HepG2 (cell line): ENCODE data around the gene RFX7. TPM values are rescaled to one million over a fixed set of nuclear protein-coding genes. Genes with fewer than 3 reads are reported as not detected.

Source experiments
- GABPA ChIP-seq, 2 experiments: IDR thresholded peaks; 2 replicates each; pipeline ENCODE4 v1.6.1; 2011 to 2016; ENCODE audit warnings: low read depth in 2 of 2, low read length in 1 of 2, missing biosample characterization in 1 of 2, missing genetic modification characterization in 1 of 2
- RCOR2 ChIP-seq: IDR thresholded peaks from 2 replicates; pipeline ENCODE4 v1.6.1; 2016; ENCODE audit warnings: missing biosample characterization, missing genetic modification reagents
- SNRNP70 ChIP-seq: fragments of 200-400 bp; formaldehyde crosslinking; IDR thresholded peaks from 2 replicates; pipeline ENCODE4 v1.6.1; 2017; ENCODE audit warnings: mild to moderate bottlenecking, low read depth, low read length, moderate library complexity
- SRY ChIP-seq: sonication (generic); formaldehyde crosslinking; IDR thresholded peaks from 2 replicates; pipeline ENCODE4 v1.8.0; 2022; ENCODE audit warnings: mild to moderate bottlenecking, missing genetic modification reagents
- ZNF674 ChIP-seq: sonication (generic); formaldehyde crosslinking; IDR thresholded peaks from 2 replicates; pipeline ENCODE4 v1.5.0; 2020; ENCODE audit warnings: low read depth, mild to moderate bottlenecking, missing genetic modification reagents
- polyA plus RNA-seq, 8 experiments: library from polyadenylated mRNA; depleted of rRNA in 3 of 8; stranded (reverse) in 7 of 8; unstranded in 1 of 8; fragments of >200 nt; fragmentation: Illumina TruSeq in 4 of 8; extraction: Trizol in 4 of 8; gene quantifications; 2 replicates each; pipeline versions ENCODE4 v1.2.1 to v1.2.3, GENCODE V29; 2011 to 2016; ENCODE audit warnings: low read depth in 4 of 8, missing spikeins in 1 of 8, mixed read lengths in 1 of 8; ENCODE audit not compliant: insufficient read depth in 1 of 8
- total RNA-seq, 5 experiments: library from RNA; depleted of rRNA; stranded (reverse); fragments of >200 nt; fragmentation: Illumina TruSeq; extraction: Trizol; gene quantifications; 2 replicates each; pipeline ENCODE4 v1.2.3, GENCODE V29; 2016; ENCODE audit warnings: low read depth in 1 of 5
- TF ChIP-seq, protein P1 (sequence below): sonication (generic); formaldehyde crosslinking; IDR thresholded peaks from 2 replicates; pipeline ENCODE4 v1.4.0; 2020; ENCODE audit warnings: missing genetic modification reagents, borderline replicate concordance
- TF ChIP-seq, protein P2 (sequence below): sonication (generic); formaldehyde crosslinking; IDR thresholded peaks from 2 replicates; pipeline ENCODE4 v1.4.0; 2020; ENCODE audit warnings: mild to moderate bottlenecking, low read depth, missing genetic modification reagents
- TF ChIP-seq, protein P3 (sequence below): sonication (generic); formaldehyde crosslinking; IDR thresholded peaks from 2 replicates; pipeline ENCODE4 v1.9.0; 2021; ENCODE audit warnings: missing genetic modification reagents, borderline replicate concordance
- TF ChIP-seq, protein P4 (sequence below): sonication (generic); formaldehyde crosslinking; IDR thresholded peaks from 2 replicates; pipeline ENCODE4 v1.8.0; 2022; ENCODE audit warnings: missing genetic modification reagents, mild to moderate bottlenecking, moderate library complexity, borderline replicate concordance

Gene RFX7
- total and polyA plus RNA-seq, 2 of the 13 experiments (the other 11 are each of a cell fraction or from before 2014, with no cell fraction given), result 8.5 to 10.4 TPM

DNA sequence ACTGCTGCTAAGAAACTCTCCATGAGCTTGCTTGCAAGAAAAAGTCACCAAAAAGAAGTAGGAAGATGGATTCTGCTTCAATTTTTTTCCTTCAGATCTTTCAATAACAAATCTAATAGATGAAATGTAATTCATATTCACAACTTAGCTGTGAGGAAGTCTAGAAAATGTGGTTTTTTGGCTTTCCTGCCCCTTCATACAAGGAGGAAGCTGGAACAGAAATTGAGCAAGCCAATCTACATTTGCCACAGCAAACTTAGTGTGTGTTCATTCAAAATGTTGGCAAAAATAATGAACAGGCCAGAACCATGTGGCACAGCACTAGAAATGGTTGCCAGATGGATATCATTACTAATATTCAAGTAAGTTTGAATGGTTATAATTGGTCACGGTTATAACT lies 157.1 kb downstream of the RFX7 start (continued):
- TF ChIP-seq, protein P1, sequence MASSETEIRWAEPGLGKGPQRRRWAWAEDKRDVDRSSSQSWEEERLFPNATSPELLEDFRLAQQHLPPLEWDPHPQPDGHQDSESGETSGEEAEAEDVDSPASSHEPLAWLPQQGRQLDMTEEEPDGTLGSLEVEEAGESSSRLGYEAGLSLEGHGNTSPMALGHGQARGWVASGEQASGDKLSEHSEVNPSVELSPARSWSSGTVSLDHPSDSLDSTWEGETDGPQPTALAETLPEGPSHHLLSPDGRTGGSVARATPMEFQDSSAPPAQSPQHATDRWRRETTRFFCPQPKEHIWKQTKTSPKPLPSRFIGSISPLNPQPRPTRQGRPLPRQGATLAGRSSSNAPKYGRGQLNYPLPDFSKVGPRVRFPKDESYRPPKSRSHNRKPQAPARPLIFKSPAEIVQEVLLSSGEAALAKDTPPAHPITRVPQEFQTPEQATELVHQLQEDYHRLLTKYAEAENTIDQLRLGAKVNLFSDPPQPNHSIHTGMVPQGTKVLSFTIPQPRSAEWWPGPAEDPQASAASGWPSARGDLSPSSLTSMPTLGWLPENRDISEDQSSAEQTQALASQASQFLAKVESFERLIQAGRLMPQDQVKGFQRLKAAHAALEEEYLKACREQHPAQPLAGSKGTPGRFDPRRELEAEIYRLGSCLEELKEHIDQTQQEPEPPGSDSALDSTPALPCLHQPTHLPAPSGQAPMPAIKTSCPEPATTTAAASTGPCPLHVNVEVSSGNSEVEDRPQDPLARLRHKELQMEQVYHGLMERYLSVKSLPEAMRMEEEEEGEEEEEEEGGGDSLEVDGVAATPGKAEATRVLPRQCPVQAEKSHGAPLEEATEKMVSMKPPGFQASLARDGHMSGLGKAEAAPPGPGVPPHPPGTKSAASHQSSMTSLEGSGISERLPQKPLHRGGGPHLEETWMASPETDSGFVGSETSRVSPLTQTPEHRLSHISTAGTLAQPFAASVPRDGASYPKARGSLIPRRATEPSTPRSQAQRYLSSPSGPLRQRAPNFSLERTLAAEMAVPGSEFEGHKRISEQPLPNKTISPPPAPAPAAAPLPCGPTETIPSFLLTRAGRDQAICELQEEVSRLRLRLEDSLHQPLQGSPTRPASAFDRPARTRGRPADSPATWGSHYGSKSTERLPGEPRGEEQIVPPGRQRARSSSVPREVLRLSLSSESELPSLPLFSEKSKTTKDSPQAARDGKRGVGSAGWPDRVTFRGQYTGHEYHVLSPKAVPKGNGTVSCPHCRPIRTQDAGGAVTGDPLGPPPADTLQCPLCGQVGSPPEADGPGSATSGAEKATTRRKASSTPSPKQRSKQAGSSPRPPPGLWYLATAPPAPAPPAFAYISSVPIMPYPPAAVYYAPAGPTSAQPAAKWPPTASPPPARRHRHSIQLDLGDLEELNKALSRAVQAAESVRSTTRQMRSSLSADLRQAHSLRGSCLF, result no peak
- TF ChIP-seq SNRNP70 (no peak), GABPA (IDR thresholded peaks at IDR 0.05; ENCODE audit: low read depth, low read length) (no peak), GABPA (CRISPR knock-in tag; IDR thresholded peaks at IDR 0.05; ENCODE audit: low read depth) (no peak), RCOR2 (no peak), ZNF674 (CRISPR knock-in tag) (no peak), SRY (CRISPR knock-in tag) (no peak)
- TF ChIP-seq, protein P2, sequence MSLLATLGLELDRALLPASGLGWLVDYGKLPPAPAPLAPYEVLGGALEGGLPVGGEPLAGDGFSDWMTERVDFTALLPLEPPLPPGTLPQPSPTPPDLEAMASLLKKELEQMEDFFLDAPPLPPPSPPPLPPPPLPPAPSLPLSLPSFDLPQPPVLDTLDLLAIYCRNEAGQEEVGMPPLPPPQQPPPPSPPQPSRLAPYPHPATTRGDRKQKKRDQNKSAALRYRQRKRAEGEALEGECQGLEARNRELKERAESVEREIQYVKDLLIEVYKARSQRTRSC, result no peak
- TF ChIP-seq, protein P3, sequence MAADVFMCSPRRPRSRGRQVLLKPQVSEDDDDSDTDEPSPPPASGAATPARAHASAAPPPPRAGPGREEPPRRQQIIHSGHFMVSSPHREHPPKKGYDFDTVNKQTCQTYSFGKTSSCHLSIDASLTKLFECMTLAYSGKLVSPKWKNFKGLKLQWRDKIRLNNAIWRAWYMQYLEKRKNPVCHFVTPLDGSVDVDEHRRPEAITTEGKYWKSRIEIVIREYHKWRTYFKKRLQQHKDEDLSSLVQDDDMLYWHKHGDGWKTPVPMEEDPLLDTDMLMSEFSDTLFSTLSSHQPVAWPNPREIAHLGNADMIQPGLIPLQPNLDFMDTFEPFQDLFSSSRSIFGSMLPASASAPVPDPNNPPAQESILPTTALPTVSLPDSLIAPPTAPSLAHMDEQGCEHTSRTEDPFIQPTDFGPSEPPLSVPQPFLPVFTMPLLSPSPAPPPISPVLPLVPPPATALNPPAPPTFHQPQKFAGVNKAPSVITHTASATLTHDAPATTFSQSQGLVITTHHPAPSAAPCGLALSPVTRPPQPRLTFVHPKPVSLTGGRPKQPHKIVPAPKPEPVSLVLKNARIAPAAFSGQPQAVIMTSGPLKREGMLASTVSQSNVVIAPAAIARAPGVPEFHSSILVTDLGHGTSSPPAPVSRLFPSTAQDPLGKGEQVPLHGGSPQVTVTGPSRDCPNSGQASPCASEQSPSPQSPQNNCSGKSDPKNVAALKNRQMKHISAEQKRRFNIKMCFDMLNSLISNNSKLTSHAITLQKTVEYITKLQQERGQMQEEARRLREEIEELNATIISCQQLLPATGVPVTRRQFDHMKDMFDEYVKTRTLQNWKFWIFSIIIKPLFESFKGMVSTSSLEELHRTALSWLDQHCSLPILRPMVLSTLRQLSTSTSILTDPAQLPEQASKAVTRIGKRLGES (CRISPR knock-in tag), result no peak
- TF ChIP-seq, protein P4, sequence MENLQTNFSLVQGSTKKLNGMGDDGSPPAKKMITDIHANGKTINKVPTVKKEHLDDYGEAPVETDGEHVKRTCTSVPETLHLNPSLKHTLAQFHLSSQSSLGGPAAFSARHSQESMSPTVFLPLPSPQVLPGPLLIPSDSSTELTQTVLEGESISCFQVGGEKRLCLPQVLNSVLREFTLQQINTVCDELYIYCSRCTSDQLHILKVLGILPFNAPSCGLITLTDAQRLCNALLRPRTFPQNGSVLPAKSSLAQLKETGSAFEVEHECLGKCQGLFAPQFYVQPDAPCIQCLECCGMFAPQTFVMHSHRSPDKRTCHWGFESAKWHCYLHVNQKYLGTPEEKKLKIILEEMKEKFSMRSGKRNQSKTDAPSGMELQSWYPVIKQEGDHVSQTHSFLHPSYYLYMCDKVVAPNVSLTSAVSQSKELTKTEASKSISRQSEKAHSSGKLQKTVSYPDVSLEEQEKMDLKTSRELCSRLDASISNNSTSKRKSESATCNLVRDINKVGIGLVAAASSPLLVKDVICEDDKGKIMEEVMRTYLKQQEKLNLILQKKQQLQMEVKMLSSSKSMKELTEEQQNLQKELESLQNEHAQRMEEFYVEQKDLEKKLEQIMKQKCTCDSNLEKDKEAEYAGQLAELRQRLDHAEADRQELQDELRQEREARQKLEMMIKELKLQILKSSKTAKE (CRISPR knock-in tag), result no peak
